PFSK-1 (cell line): ENCODE measurements around the gene FHL5. TPM values are rescaled to one million over a fixed set of nuclear protein-coding genes. Genes with fewer than 3 reads are reported as not detected.

Experiments
- FOXP2 ChIP-seq: optimal IDR thresholded peaks from 2 replicates; pipeline ENCODE3; 2011; ENCODE audit warnings: borderline replicate concordance, control low read depth, inconsistent platforms; ENCODE audit not compliant: insufficient read depth; ENCODE audit errors: extremely low read length, extremely low read depth
- POLR2AphosphoS5 ChIP-seq: IDR thresholded peaks from 2 replicates; pipeline ENCODE4 v1.6.1; 2012; ENCODE audit warnings: low read depth, mild to moderate bottlenecking, control low read depth, low read length, moderate library complexity
- SIN3A ChIP-seq: IDR thresholded peaks from 2 replicates; pipeline ENCODE4 v1.6.1; 2012; ENCODE audit warnings: mild to moderate bottlenecking, low read length, moderate library complexity, borderline replicate concordance; ENCODE audit not compliant: insufficient read depth
- TAF1 ChIP-seq: IDR thresholded peaks from 2 replicates; pipeline ENCODE4 v1.6.1; 2012; ENCODE audit warnings: low read length, control low read depth, borderline replicate concordance; ENCODE audit not compliant: insufficient read depth
- polyA plus RNA-seq: library from polyadenylated mRNA; unstranded; fragments of >200 nt; gene quantifications from one replicate; pipeline ENCODE4 v1.2.1, GENCODE V29; 2012; ENCODE audit warnings: low read depth, missing spikeins; ENCODE audit not compliant: insufficient read length
- TF ChIP-seq, protein P1 (sequence below), 2 experiments: IDR thresholded peaks; 2 replicates each; pipeline versions ENCODE4 v1.6.1 to v1.8.0; 2011 to 2012; ENCODE audit warnings: low read depth in 2 of 2, low read length in 2 of 2, control low read depth in 1 of 2, inconsistent platforms in 1 of 2, mild to moderate bottlenecking in 1 of 2, moderate library complexity in 1 of 2; ENCODE audit not compliant: insufficient read depth in 1 of 2

Gene FHL5, protein sequence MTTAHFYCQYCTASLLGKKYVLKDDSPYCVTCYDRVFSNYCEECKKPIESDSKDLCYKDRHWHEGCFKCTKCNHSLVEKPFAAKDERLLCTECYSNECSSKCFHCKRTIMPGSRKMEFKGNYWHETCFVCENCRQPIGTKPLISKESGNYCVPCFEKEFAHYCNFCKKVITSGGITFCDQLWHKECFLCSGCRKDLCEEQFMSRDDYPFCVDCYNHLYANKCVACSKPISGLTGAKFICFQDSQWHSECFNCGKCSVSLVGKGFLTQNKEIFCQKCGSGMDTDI
- polyA plus RNA-seq = not detected

DNA sequence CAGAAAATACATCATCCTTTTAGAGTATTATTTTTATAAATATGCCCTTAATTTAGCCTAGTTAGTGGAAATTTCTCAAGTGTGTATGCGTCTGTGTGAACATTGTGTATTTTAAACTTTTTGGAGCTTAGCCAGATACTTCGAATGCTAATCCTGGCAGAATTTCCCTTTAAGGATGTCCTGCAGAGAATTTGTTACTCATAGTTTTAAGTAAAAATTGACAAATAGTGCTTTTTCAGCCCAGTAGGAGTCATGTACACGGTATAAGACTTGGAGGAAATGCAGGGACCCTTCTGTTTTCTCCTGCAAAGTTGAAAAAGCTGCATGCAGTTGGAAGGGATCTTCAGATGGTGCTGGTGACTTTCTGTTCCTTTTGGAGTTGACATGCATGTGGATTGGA is at the start of gene FHL5:
TSS of gene FHL5 (plus strand) at position 243 of the 400 bp plus-strand sequence. CDS start 40,486 bp downstream, outside the sequence.
- TF ChIP-seq SIN3A (no peak), FOXP2 (no peak), TAF1 (no peak), POLR2AphosphoS5 (no peak)
- TF ChIP-seq, protein P1, sequence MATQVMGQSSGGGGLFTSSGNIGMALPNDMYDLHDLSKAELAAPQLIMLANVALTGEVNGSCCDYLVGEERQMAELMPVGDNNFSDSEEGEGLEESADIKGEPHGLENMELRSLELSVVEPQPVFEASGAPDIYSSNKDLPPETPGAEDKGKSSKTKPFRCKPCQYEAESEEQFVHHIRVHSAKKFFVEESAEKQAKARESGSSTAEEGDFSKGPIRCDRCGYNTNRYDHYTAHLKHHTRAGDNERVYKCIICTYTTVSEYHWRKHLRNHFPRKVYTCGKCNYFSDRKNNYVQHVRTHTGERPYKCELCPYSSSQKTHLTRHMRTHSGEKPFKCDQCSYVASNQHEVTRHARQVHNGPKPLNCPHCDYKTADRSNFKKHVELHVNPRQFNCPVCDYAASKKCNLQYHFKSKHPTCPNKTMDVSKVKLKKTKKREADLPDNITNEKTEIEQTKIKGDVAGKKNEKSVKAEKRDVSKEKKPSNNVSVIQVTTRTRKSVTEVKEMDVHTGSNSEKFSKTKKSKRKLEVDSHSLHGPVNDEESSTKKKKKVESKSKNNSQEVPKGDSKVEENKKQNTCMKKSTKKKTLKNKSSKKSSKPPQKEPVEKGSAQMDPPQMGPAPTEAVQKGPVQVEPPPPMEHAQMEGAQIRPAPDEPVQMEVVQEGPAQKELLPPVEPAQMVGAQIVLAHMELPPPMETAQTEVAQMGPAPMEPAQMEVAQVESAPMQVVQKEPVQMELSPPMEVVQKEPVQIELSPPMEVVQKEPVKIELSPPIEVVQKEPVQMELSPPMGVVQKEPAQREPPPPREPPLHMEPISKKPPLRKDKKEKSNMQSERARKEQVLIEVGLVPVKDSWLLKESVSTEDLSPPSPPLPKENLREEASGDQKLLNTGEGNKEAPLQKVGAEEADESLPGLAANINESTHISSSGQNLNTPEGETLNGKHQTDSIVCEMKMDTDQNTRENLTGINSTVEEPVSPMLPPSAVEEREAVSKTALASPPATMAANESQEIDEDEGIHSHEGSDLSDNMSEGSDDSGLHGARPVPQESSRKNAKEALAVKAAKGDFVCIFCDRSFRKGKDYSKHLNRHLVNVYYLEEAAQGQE (IDR thresholded peaks at IDR 0.05; ENCODE audit: insufficient read depth in 1 of 2, low read depth in 2 of 2, low read length in 2 of 2) = no peak

DNA sequence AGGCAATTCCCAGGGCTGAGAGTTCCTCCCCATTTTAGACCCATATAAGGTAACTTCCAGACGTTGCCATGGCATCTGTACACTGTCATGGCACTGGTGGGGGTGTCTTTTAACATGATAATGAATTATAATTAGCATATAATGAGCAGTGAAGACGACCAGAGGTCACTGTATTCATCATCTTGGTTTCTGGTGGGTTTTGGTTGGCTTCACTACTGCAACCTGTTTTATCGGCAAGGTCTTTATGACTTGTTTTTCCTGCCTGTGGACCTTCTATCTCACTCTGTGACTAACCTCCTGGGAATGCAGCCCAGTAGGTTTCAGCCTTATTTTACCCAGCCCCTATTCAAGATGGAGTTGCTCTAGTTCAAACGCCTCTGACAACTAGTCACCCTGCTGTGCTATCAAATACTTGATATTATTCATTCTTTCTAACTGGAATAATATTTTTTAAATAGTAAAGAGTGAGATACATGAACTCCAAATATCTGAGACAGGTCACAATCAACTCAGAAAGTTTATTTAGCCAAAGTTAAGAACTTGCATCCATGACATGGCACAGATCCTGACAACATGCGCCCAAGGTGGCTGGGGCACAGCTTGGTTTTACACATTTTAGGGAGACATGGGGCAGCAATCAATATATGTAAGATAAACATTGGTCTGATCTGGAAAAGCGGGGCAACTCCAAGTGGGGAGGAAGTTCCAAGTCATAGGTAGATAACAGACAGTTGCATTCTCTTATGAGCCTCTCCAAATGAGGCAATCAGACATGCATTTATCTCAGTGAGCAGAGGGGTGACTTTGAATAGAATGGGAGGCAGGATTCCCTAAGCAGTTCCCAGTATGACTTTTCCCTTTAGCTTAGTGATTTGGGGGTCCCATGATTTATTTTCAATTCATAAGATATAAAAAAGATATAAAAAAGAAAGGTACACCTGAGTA is 42.5 kb upstream of the FHL5 start:
- TF ChIP-seq FOXP2 = no peak
- TF ChIP-seq, protein P1 (IDR thresholded peaks at IDR 0.05; ENCODE audit: insufficient read depth in 1 of 2, low read depth in 2 of 2, low read length in 2 of 2) = no peak
- TF ChIP-seq POLR2AphosphoS5 = no peak
- TF ChIP-seq SIN3A = no peak
- no peak for TF ChIP-seq TAF1

- no peak for TF ChIP-seq SIN3A
- TF ChIP-seq TAF1 = no peak
- no peak for TF ChIP-seq POLR2AphosphoS5
- no peak for TF ChIP-seq FOXP2
- TF ChIP-seq, protein P1 (IDR thresholded peaks at IDR 0.05; ENCODE audit: insufficient read depth in 1 of 2, low read depth in 2 of 2, low read length in 2 of 2) = no peak
Measured at GRCh38 chr6:96521306-96521643, 41.7 kb upstream of the FHL5 start.

- TF ChIP-seq, protein P1 (IDR thresholded peaks at IDR 0.05; ENCODE audit: insufficient read depth in 1 of 2, low read depth in 2 of 2, low read length in 2 of 2) = 0 out of 4 replicates have a peak, but pooled peaks of 1 of the 2 experiments have one; percentile 46
- TF ChIP-seq SIN3A = 0 out of 2 replicates have a peak, but pooled peaks have one; percentile 25
- TF ChIP-seq FOXP2 = peak; percentile 93
- peak; percentile 93; the same call in 1 of the 2 replicates for TF ChIP-seq TAF1
- TF ChIP-seq POLR2AphosphoS5 = peak; percentile 97
Measured at GRCh38 chr6:96521644-96522464, 41.1 kb upstream of the FHL5 start, which contains the start of gene UFL1. TSS of gene UFL1 (plus strand) at chr6:96521806. CDS start at chr6:96521874, 68 bp downstream.
